Stimulated activated CD4-positive, alpha-beta T cell treated with anti-CD3 and anti-CD28 coated beads, Interleukin-2, amount 100 ng/mL, for 4 hours (primary cell): ENCODE results near the gene GDI2.
A peak's percentile ranks its signal among the peaks of the same experiment; 100 is the strongest.
"Not testable (repeated sequence)": the region's sequence is repeated elsewhere in the genome, so short reads cannot be mapped to it uniquely, and the experiment has no call there.

Experiments
- DNase-seq: peaks from one replicate; pipeline ENCODE4 v3.0.0-alpha.2; 2020; ENCODE audit warnings: low read depth

GDI2 gene

GRCh38 chr10:5827841-5828240 is 14.6 kb upstream of the GDI2 start:
- no peak for DNase-seq

- not testable (repeated sequence) for DNase-seq
Measured at GRCh38 chr10:5826511-5826910, 13.3 kb upstream of the GDI2 start.

GRCh38 chr10:5818894-5819293 is 5.7 kb upstream of the GDI2 start:
- DNase-seq: no peak

- no peak for DNase-seq
Measured at GRCh38 chr10:5818048-5818331, 4.8 kb upstream of the GDI2 start.

GRCh38 chr10:5817322-5818047 is 4.3 kb upstream of the GDI2 start:
- DNase-seq: no peak

GRCh38 chr10:5816170-5816569 is 2.9 kb upstream of the GDI2 start:
- DNase-seq: no peak

- peak; percentile 18 for DNase-seq
Measured at GRCh38 chr10:5814110-5815107, 1.2 kb upstream of the GDI2 start.

- no peak for DNase-seq
Measured at GRCh38 chr10:5813091-5813340, 218 bp downstream of the GDI2 start.

- peak; percentile 2 for DNase-seq
Measured at GRCh38 chr10:5812283-5813090, 747 bp downstream of the GDI2 start.

- no peak for DNase-seq
Measured at GRCh38 chr10:5811387-5811821, 1.8 kb downstream of the GDI2 start.

GRCh38 chr10:5810225-5810624 is 3.0 kb downstream of the GDI2 start:
- DNase-seq: no peak

- no peak for DNase-seq
Measured at GRCh38 chr10:5809527-5810154, 3.6 kb downstream of the GDI2 start.

- DNase-seq: not testable (repeated sequence)
Measured at GRCh38 chr10:5808783-5809392, 4.3 kb downstream of the GDI2 start.

- DNase-seq: no peak
Measured at GRCh38 chr10:5806745-5807144, 6.5 kb downstream of the GDI2 start.

- DNase-seq: no peak
Measured at GRCh38 chr10:5805711-5806110, 7.5 kb downstream of the GDI2 start.

- no peak for DNase-seq
Measured at GRCh38 chr10:5805260-5805659, 8.0 kb downstream of the GDI2 start.

GRCh38 chr10:5804386-5804785 is 8.8 kb downstream of the GDI2 start:
- DNase-seq: no peak

GRCh38 chr10:5800782-5801181 is 12.5 kb downstream of the GDI2 start:
- DNase-seq: no peak

GRCh38 chr10:5794236-5794635 is 19.0 kb downstream of the GDI2 start:
- no peak for DNase-seq

GRCh38 chr10:5789626-5790025 is 23.6 kb downstream of the GDI2 start:
- DNase-seq: no peak

- DNase-seq: no peak
Measured at GRCh38 chr10:5788969-5789368, 24.3 kb downstream of the GDI2 start.

- no peak for DNase-seq
Measured at GRCh38 chr10:5783300-5783699, 29.9 kb downstream of the GDI2 start.
